Measurements from ENCODE around the gene ZNRF1. TPM values are rescaled to one million over a fixed set of nuclear protein-coding genes. Genes with fewer than 3 reads are reported as not detected.

Gene ZNRF1
- total and polyA plus RNA-seq, 2 of the 8 experiments (the other 6 are each of a cell fraction or from before 2014, with no cell fraction given), result 33.5 to 52.9 TPM

- ChIA-PET CTCF (ENCODE audit: partially characterized antibody) (interaction anchor here (0.6 to 4.5 kb wide), 5 partner anchors 10 to 52 kb away, joined by 3 to 25 read pairs (median 4); no protein-coding TSS in a partner anchor), POLR2A (ENCODE audit: partially characterized antibody) (no interaction called here)
- no peak overlapping the region for H3K4me3 ChIP-seq (ENCODE audit: extremely low read depth in 1 of 4, insufficient read depth in 2 of 4, low read depth in 3 of 4, low read length in 4 of 4)
- no peak overlapping the region for H2BK12ac ChIP-seq (ENCODE audit: low read depth, low read length)
- WGBS, 2 experiments (ENCODE audit: extremely low coverage in 1 of 2, insufficient coverage in 1 of 2, insufficient read length in 1 of 2, insufficient replicate concordance in 2 of 2, low coverage in 1 of 2, low lambda C conversion rate in 2 of 2, missing lambda C conversion rate in 1 of 2), result 85% methylated on average over 5 of the region's 5 CpGs; no CpG with 5 or more reads in 1 of the 2 experiments
- no peaks in the 10 kb centered on the region for H3K9me3 ChIP-seq (ENCODE audit: insufficient read depth in 2 of 2, low read depth in 1 of 2, low read length in 1 of 2)
- peaks cover 5 to 17% of the 10 kb centered on the region in 2 experiments for H4K20me1 ChIP-seq (replicated peaks in 1 of 2; ENCODE audit: control insufficient read depth in 1 of 2, insufficient read depth in 2 of 2, low read length in 2 of 2)
- H2AK5ac ChIP-seq (ENCODE audit: low read depth, low read length), result no peak overlapping the region
- no peak overlapping the region for H3K4ac ChIP-seq (replicated peaks; ENCODE audit: insufficient read length, low read depth, low read length)
- peaks cover 3 to 90% of the 10 kb centered on the region in 2 experiments; a peak in 3 of 4 replicates for H3K79me2 ChIP-seq (ENCODE audit: control insufficient read depth in 1 of 2, insufficient read depth in 2 of 2, low read length in 2 of 2)
- H3K4me1 ChIP-seq (replicated peaks in 1 of 4; ENCODE audit: control insufficient read depth in 3 of 4, insufficient read depth in 4 of 4, low read length in 3 of 4), result peaks cover 8 to 16% (median 8%) of the 10 kb centered on the region in 4 experiments; a peak in 6 of 7 replicates
- no peak overlapping the region for H2AFZ ChIP-seq (ENCODE audit: low read length)
- H3K4me2 ChIP-seq (ENCODE audit: insufficient read depth in 1 of 2, low read depth in 2 of 2, low read length in 2 of 2), result no peak overlapping the region
- H3K14ac ChIP-seq (ENCODE audit: insufficient read length), result no peak overlapping the region
- no peak for TF ChIP-seq EP300 (IDR thresholded peaks at IDR 0.05; ENCODE audit: borderline replicate concordance in 1 of 2, low read depth in 2 of 2, low read length in 2 of 2)
- TF ChIP-seq TAF7 (optimal IDR thresholded peaks at IDR 0.05; ENCODE audit: borderline replicate concordance, low read depth, low read length), result no peak
- TF ChIP-seq FOSL1 (IDR thresholded peaks at IDR 0.05; ENCODE audit: insufficient read depth, low read depth, low read length), result no peak
- TF ChIP-seq SP1 (IDR thresholded peaks at IDR 0.05; ENCODE audit: low read depth, low read length), result no peak
- H4K5ac ChIP-seq (ENCODE audit: insufficient read length, low read depth, low read length), result no peak overlapping the region
- no peak for FAIRE-seq
- no peak overlapping the region for H4K91ac ChIP-seq (replicated peaks; ENCODE audit: insufficient read length, low read length)
- no peak overlapping the region for H2BK120ac ChIP-seq (replicated peaks; ENCODE audit: low read depth, low read length)
- H3K23ac ChIP-seq (ENCODE audit: insufficient read length), result no peak overlapping the region
- no peak overlapping the region for H2BK20ac ChIP-seq (ENCODE audit: low read length)
- H3K18ac ChIP-seq (ENCODE audit: extremely low read depth, low read length), result no peak overlapping the region
- H3K27ac ChIP-seq (ENCODE audit: low read depth, low read length), result no peak overlapping the region
- H2BK15ac ChIP-seq (ENCODE audit: low read length), result no peak overlapping the region
- H3K23me2 ChIP-seq (ENCODE audit: low read depth, low read length), result no peaks in the 10 kb centered on the region
- H3K56ac ChIP-seq (replicated peaks; ENCODE audit: insufficient read length, low read depth, low read length), result no peak overlapping the region
- H3K36me3 ChIP-seq (ENCODE audit: control insufficient read depth in 2 of 4, insufficient read depth in 4 of 4, low read length in 3 of 4), result peaks cover 0 to 3% (median 0%) of the 10 kb centered on the region in 4 experiments; a peak in 1 of 8 replicates
- H3K79me1 ChIP-seq (ENCODE audit: low read depth, low read length), result peaks cover 14% of the 10 kb centered on the region
- no peak overlapping the region for H2BK5ac ChIP-seq (ENCODE audit: low read depth, low read length)
- no peaks in the 10 kb centered on the region for H3K27me3 ChIP-seq (replicated peaks in 1 of 4; ENCODE audit: control insufficient read depth in 3 of 4, extremely low read depth in 1 of 4, insufficient read depth in 3 of 4, low read length in 3 of 4)
- no peak overlapping the region for H4K8ac ChIP-seq (ENCODE audit: extremely low read depth, insufficient read depth, low read length)
- no peak overlapping the region for H3K9ac ChIP-seq (replicated peaks in 1 of 4; ENCODE audit: extremely low read depth in 1 of 4, low read depth in 3 of 4, low read length in 3 of 4)
- no peak for DNase-seq (ENCODE audit: low read depth in 1 of 2, low spot score in 2 of 2)
These were observed 60.6 kb downstream of the ZNRF1 start for GRCh38 chr16:75059411-75059810.

Data from H1 (cell line).